HG03280 (cell line): ENCODE results near the gene APLN.
A peak's percentile ranks its signal among the peaks of the same experiment; 100 is the strongest.

ENCODE experiments used
- ATAC-seq: cut with Tn5 transposase; IDR thresholded peaks from one replicate; pipeline ENCODE4 v1.9.1; 2021; ENCODE audit warnings: mild to moderate bottlenecking, moderate library complexity; ENCODE audit not compliant: unreplicated experiment

APLN gene

DNA sequence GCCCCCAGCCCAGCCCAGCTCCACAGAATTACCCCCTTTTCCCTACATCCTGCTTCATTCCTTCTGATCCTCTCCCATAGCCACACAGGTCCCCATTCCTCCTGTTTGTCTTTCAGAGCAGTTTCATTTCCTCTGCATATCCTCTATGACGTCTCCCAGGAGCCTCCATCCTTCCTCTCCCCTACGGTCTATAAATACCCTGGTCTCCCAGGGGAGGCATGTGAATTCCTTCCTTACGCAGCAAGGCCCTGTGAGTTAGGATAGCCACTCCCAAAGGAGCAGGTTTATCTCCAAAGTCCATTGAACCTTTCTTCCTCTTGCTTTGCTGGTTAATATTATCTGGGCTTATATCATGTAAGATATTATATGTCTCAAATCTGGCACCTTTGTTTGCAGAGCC, 8.4 kb upstream of the APLN start:
- no peak for ATAC-seq

GRCh38 chrX:129661369-129661768, 6.6 kb upstream of the APLN start:
- ATAC-seq = no peak

DNA sequence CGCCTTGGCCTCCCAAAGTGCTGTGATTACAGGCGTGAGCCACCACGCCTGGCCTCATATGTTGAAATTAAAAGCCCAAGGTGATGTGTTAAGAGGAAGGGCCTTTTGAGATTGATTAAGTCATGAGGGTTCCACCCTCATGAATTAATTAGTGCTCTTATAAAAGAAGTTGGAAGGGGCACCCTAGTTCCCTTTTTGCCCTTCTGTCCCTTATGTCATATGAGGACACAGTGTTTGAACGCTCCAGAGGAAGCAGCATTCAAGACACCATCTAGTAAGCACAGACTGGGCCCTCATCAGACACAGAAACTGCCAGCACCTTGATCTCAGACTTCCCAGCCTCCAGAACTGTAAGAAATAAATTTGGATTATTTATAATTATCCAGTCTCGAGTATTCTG, 5.1 kb upstream of the APLN start:
- ATAC-seq = no peak

GRCh38 chrX:129659141-129659540, 4.4 kb upstream of the APLN start:
- ATAC-seq = no peak

DNA sequence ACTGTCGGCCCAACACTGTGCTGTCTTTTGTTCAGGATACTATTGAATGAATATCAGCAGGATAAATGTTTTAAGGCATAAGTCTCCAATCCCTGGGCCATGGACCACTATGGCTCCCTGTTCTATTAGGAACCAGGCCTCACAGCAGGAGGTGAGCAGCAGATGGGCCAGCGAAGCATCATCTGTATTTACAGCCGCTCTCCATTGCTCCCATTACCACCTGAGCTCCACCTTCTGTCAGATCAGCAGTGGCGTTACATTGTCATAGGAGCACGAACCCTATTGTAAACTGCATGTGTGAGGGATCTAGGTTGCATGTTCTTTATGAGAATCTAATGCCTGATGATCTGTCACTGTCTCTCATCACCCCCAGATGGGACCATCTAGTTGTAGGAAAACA, 3.7 kb upstream of the APLN start:
- no peak for ATAC-seq

- ATAC-seq = no peak
Observed at GRCh38 chrX:129655547-129656249, 942 bp upstream of the APLN start.

GRCh38 chrX:129653971-129654651, 645 bp downstream of the APLN start:
- peak; percentile 45 for ATAC-seq

GRCh38 chrX:129653181-129653970, 1.4 kb downstream of the APLN start:
- no peak for ATAC-seq

- ATAC-seq = no peak
Observed at GRCh38 chrX:129652565-129653169, 2.1 kb downstream of the APLN start.

GRCh38 chrX:129651756-129652564, 2.8 kb downstream of the APLN start:
- no peak for ATAC-seq

- ATAC-seq = no peak
Observed at GRCh38 chrX:129650821-129651510, 3.8 kb downstream of the APLN start.

DNA sequence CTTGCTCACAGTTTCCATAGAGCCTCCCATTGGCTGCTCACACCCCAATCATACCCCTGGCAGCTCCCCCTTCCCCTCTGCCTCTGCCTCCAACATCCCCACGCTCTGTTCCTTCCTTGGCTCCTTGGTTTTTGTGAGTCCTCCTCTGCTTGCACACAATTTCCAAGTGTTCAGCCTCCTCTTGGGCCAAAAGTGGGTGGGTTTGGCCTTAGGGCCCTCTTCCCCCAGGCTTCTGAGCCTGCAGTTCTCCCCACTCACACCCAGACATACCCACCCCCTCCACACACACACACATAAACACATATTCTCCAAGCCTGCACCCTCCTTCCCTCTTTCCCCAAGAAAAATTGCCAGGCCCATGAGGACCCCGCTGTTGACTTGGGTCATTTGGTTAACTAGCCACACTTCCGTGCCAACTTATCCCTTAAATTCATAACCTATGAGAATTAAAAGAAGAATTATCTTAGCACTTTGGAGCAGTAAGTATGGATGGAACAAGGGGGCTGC, 4.5 kb downstream of the APLN start:
- no peak for ATAC-seq

- ATAC-seq = no peak
Observed at GRCh38 chrX:129649268-129650182, 5.2 kb downstream of the APLN start.

- no peak for ATAC-seq
Observed at GRCh38 chrX:129648514-129649267, 6.1 kb downstream of the APLN start.

GRCh38 chrX:129647418-129648410, 7.0 kb downstream of the APLN start:
- ATAC-seq = no peak

DNA sequence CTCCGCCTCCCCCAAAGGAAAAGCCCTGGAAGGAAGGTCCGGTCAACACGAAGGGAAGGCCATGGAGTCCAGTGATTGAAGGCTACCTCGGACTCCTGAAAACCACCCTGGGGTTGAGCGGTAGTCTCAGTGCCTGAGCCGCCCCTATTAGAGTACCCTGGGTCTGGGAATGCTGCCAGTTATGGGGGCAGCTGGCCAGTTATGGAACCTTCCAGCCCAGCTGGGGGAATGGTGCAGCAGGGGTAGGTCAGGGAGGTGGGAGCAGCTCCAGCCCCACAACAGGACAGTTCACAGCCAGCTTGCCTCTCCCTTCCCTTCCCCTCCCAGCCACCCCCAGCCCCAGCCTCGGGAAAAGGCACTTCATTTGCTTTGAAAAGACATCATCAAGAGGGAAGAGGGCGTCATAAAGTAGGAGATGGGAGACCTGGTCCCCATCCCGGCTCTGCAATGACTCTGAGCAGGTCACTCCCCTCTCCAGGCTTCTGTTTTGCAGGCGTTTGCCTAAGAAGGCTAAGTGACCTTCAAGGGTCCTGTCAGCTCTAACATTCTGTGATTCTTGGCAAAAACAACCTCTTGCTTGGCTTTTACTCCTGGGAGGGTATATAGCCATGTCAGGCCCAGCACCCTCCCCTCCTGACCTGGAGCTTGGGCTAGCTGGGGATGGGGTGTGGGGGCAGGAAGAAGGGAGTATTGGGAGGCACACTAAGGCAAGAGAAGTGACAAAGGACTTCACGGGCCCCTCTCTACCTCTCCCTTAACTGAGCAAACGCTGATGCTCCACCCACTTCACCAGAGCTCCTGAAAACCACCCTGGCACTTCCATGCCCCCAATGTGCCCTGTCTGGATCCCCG, 8.0 kb downstream of the APLN start:
- ATAC-seq = no peak
